ENCODE measurements around the gene TUBA1C. TPM values are rescaled to one million over a fixed set of nuclear protein-coding genes. Genes with fewer than 3 reads are reported as not detected.

Gene TUBA1C
- total and polyA plus RNA-seq, 12 donors: 30.1 to 292 (median 93.3) TPM

- Histone ChIP-seq H3K27me3 (no peaks in the 10 kb centered on the region), H3K27ac (no peak overlapping the region), H3K36me3 (replicated peaks in 1 of 2) (peaks cover 0 to 43% of the 10 kb centered on the region in 2 donors), H3K4me3 (no peak overlapping the region), H3K4me1 (replicated peaks in 1 of 2) (peaks cover 18 to 23% of the 10 kb centered on the region in 2 donors), H3K9me3 (replicated peaks in 1 of 3) (no peaks in the 10 kb centered on the region)
- no peak for DNase-seq
- TF ChIP-seq POLR2A (IDR thresholded peaks at IDR 0.05): no peak
- no peak for TF ChIP-seq CTCF (IDR thresholded peaks at IDR 0.05)
- WGBS, 4 donors: 91 to 97% (median 96%) methylated on average over 10 to 16 of the region's 16 CpGs
- intact Hi-C loops (cut with DNase I): no loop called here
Observed at GRCh38 chr12:49272790-49273725, 8.2 kb downstream of the TUBA1C start.

GRCh38 chr12:49273726-49274395 is 9.0 kb downstream of the TUBA1C start:
- WGBS, 4 donors: 91 to 96% (median 93%) methylated on average over 5 to 6 of the region's 6 CpGs
- peaks cover 0 to 43% of the 10 kb centered on the region in 2 donors for H3K36me3 ChIP-seq (replicated peaks in 1 of 2)
- H3K9me3 ChIP-seq (replicated peaks in 1 of 3): no peaks in the 10 kb centered on the region
- H3K4me3 ChIP-seq: no peak overlapping the region
- no peak for DNase-seq
- peaks cover 11 to 16% of the 10 kb centered on the region in 2 donors for H3K4me1 ChIP-seq (replicated peaks in 1 of 2)
- H3K27me3 ChIP-seq: no peaks in the 10 kb centered on the region
- no peak overlapping the region for H3K27ac ChIP-seq
- intact Hi-C loops (cut with DNase I): no loop called here
- no peak for TF ChIP-seq CTCF (IDR thresholded peaks at IDR 0.05)
- TF ChIP-seq POLR2A (IDR thresholded peaks at IDR 0.05): no peak

- DNase-seq: no peak
- H3K27me3 ChIP-seq: no peaks in the 10 kb centered on the region
- intact Hi-C loops (cut with DNase I): no loop called here
- TF ChIP-seq POLR2A (IDR thresholded peaks at IDR 0.05) (no peak), CTCF (IDR thresholded peaks at IDR 0.05) (no peak)
- H3K4me3 ChIP-seq: no peak overlapping the region
- H3K4me1 ChIP-seq (replicated peaks in 1 of 2): peaks cover 7 to 11% of the 10 kb centered on the region in 2 donors
- peaks cover 0 to 41% of the 10 kb centered on the region in 2 donors for H3K36me3 ChIP-seq (replicated peaks in 1 of 2)
- H3K9me3 ChIP-seq (replicated peaks in 1 of 3): no peaks in the 10 kb centered on the region
- H3K27ac ChIP-seq: no peak overlapping the region
- WGBS, 4 donors: 82 to 87% (median 85%) methylated on average over 7 of the region's 7 CpGs
Observed at GRCh38 chr12:49274396-49275069, 9.7 kb downstream of the TUBA1C start.
